Nephron progenitor cell (in vitro differentiated cells): ENCODE measurements around the gene SYPL1.

ENCODE experiments used
- DNase-seq: peaks from one replicate; pipeline ENCODE4 v3.0.0; 2021
- H3K27ac Mint-ChIP-seq: 2 replicates; pipeline ENCODE4 v1.8.0; 2021; ENCODE audit warnings: mild to moderate bottlenecking, moderate library complexity, mixed read lengths
- H3K27me3 Mint-ChIP-seq: 2 replicates; pipeline ENCODE4 v1.8.0; 2021; ENCODE audit warnings: mild to moderate bottlenecking, low read depth, mixed read lengths; ENCODE audit not compliant: poor library complexity
- H3K36me3 Mint-ChIP-seq: 2 replicates; pipeline ENCODE4 v1.8.0; 2021; ENCODE audit warnings: low read depth, mixed read lengths
- H3K4me1 Mint-ChIP-seq: 2 replicates; pipeline ENCODE4 v1.8.0; 2021; ENCODE audit warnings: mixed read lengths
- H3K4me3 Mint-ChIP-seq: 2 replicates; pipeline ENCODE4 v1.8.0; 2021; ENCODE audit warnings: mild to moderate bottlenecking, moderate library complexity, mixed read lengths
- H3K9me3 Mint-ChIP-seq: 2 replicates; pipeline ENCODE4 v1.8.0; 2021; ENCODE audit warnings: mild to moderate bottlenecking, moderate library complexity, mixed read lengths
- CTCF ChIP-seq: fragments of 200-600 bp; sonication (generic); IDR thresholded peaks from 2 replicates; pipeline ENCODE4 v1.5.0; 2021; ENCODE audit warnings: antibody characterized with exemption

The SYPL1 gene

GRCh38 chr7:106110885-106111654 lies 1.0 kb downstream of the SYPL1 start:
- H3K9me3 Mint-ChIP-seq = peaks cover 4% of the 10 kb centered on the region
- H3K27me3 Mint-ChIP-seq = peaks cover under 1% of the 10 kb centered on the region
- H3K4me1 Mint-ChIP-seq = peaks cover 39% of the 10 kb centered on the region
- peak overlapping the region; percentile 57 for H3K27ac Mint-ChIP-seq
- H3K36me3 Mint-ChIP-seq = peaks cover 9% of the 10 kb centered on the region
- TF ChIP-seq CTCF = no peak
- no peak for DNase-seq
- peak overlapping the region; percentile 90 for H3K4me3 Mint-ChIP-seq

DNA sequence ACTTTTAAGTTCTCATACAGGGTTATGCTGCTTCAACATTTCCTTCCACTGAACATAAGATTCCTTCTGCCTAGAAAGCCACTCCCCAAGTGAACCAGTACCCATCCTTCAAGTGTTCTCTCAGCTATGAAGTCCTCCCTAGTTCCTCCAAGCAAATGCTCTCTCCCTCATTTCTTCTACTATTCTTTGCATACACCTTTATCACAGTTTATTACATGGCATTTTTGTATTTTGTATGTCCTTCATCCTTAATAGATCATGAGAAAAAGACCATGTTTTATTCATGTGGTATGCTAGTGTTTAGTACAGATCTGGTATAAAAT lies 1.9 kb downstream of the SYPL1 start:
- DNase-seq = no peak
- H3K9me3 Mint-ChIP-seq = peaks cover 4% of the 10 kb centered on the region
- H3K36me3 Mint-ChIP-seq = peaks cover 18% of the 10 kb centered on the region
- no peak for TF ChIP-seq CTCF
- peaks cover 34% of the 10 kb centered on the region for H3K4me1 Mint-ChIP-seq
- H3K27me3 Mint-ChIP-seq = no peaks in the 10 kb centered on the region
- H3K27ac Mint-ChIP-seq = no peak overlapping the region
- H3K4me3 Mint-ChIP-seq = peak overlapping the region; percentile 90

GRCh38 chr7:106109521-106110237 lies 2.4 kb downstream of the SYPL1 start:
- DNase-seq = no peak
- no peaks in the 10 kb centered on the region for H3K27me3 Mint-ChIP-seq
- peaks cover 34% of the 10 kb centered on the region for H3K4me1 Mint-ChIP-seq
- no peak overlapping the region for H3K27ac Mint-ChIP-seq
- H3K36me3 Mint-ChIP-seq = peaks cover 22% of the 10 kb centered on the region
- H3K9me3 Mint-ChIP-seq = peaks cover 4% of the 10 kb centered on the region
- peak overlapping the region; percentile 90 for H3K4me3 Mint-ChIP-seq
- no peak for TF ChIP-seq CTCF

- no peak for TF ChIP-seq CTCF
- no peak overlapping the region for H3K27ac Mint-ChIP-seq
- peak overlapping the region; percentile 90 for H3K4me3 Mint-ChIP-seq
- peaks cover 34% of the 10 kb centered on the region for H3K4me1 Mint-ChIP-seq
- no peaks in the 10 kb centered on the region for H3K27me3 Mint-ChIP-seq
- peaks cover 4% of the 10 kb centered on the region for H3K9me3 Mint-ChIP-seq
- DNase-seq = no peak
- H3K36me3 Mint-ChIP-seq = peaks cover 23% of the 10 kb centered on the region
Observed at GRCh38 chr7:106108991-106109390, 3.1 kb downstream of the SYPL1 start.

DNA sequence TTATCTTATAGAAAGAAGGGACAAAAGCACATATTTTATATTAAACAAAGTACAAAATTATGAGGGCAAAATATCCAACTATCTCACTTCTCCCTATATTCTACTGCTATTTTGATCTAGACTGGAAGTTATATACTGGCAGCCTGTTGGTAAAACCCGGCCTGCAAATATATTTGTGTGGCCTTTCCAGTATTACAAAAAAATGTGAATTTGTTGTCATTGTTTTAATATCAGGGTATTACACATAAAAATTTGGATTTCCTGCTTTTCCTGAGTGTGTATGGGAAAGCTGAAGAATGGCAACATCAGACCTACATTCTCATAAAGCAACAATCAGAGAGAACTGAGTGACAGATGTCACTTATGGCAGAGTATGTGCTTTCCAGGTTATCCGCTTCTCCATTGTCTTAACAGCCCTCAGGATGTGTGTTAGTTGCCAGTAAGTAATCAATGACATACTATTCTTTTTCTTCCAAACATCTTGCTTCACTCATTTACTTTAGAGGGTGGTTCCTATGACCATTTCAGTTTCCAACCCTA lies 7.3 kb downstream of the SYPL1 start:
- Mint-ChIP-seq H3K27ac (no peak overlapping the region), H3K9me3 (no peaks in the 10 kb centered on the region), H3K4me1 (peaks cover 53% of the 10 kb centered on the region), H3K27me3 (no peaks in the 10 kb centered on the region), H3K4me3 (no peak overlapping the region), H3K36me3 (peaks cover 42% of the 10 kb centered on the region)
- TF ChIP-seq CTCF = no peak
- no peak for DNase-seq
